Measurements from ENCODE around the gene EEF2. TPM values are rescaled to one million over a fixed set of nuclear protein-coding genes. Genes with fewer than 3 reads are reported as not detected.

The EEF2 gene
- total RNA-seq = 1,684 and 2,218 TPM in 2 replicates

GRCh38 chr19:3984908-3985642, at the start of gene EEF2:
Gene EEF2 (minus strand): TSS chr19:3985463. CDS start chr19:3985380, 83 bp downstream.

GRCh38 chr19:4007021-4007835, 22.0 kb upstream of the EEF2 start, which contains the start of gene PIAS4:
Gene PIAS4 (plus strand): TSS chr19:4007736. CDS start chr19:4007761, 25 bp downstream.

GRCh38 chr19:3970808-3971598, 14.3 kb downstream of the EEF2 start, which contains the start of gene DAPK3:
Gene DAPK3 (minus strand): TSS chr19:3971099. CDS start chr19:3969735, 1,364 bp downstream.

GRCh38 chr19:3932931-3933810, 52.1 kb downstream of the EEF2 start, which contains the start of gene NMRK2:
Gene NMRK2 (plus strand): TSS chr19:3933069. CDS start chr19:3933672, 603 bp downstream.

Other genes with a start within 250 kb of the EEF2 start
- gene APBA3, start 223.8 kb downstream of the EEF2 start, total RNA-seq = 13.0 and 22.3 TPM in 2 replicates
- gene MRPL54, start 222.8 kb downstream of the EEF2 start, total RNA-seq = 57.3 and 99.0 TPM in 2 replicates
- gene RAX2, start 213.2 kb downstream of the EEF2 start, total RNA-seq = not detected in 2 replicates
- not detected in 2 replicates for gene MATK, start 199.1 kb downstream of the EEF2 start, total RNA-seq
- gene ZFR2, start 116.4 kb downstream of the EEF2 start, total RNA-seq = not detected in 2 replicates
- not detected in 2 replicates for gene ATCAY, start 104.8 kb downstream of the EEF2 start, total RNA-seq
- not detected in 2 replicates for gene NMRK2, start 52.4 kb downstream of the EEF2 start, total RNA-seq
- gene DAPK3, start 14.4 kb downstream of the EEF2 start, total RNA-seq = 63.6 and 65.4 TPM in 2 replicates
- gene PIAS4, start 22.3 kb upstream of the EEF2 start, total RNA-seq = 20.8 and 21.8 TPM in 2 replicates
- gene ZBTB7A, start 81.4 kb upstream of the EEF2 start, total RNA-seq = 59.9 and 61.2 TPM in 2 replicates
- 151 and 165 TPM in 2 replicates for gene MAP2K2, start 138.7 kb upstream of the EEF2 start, total RNA-seq
- gene CREB3L3, start 168.2 kb upstream of the EEF2 start, total RNA-seq = not detected in 2 replicates
- gene SIRT6, start 197.1 kb upstream of the EEF2 start, total RNA-seq = 31.9 and 41.1 TPM in 2 replicates
- gene ANKRD24, start 197.2 kb upstream of the EEF2 start, total RNA-seq = under 0.01 and 0.28 TPM in 2 replicates
- gene EBI3, start 244.1 kb upstream of the EEF2 start, total RNA-seq = not detected in 2 replicates